Inflammatory macrophage treated with lipopolysaccharide for 4 hours (primary cell): Measurements from ENCODE around the gene IQUB.
"Not testable (repeated sequence)": the region's sequence is repeated elsewhere in the genome, so short reads cannot be mapped to it uniquely, and the experiment has no call there.

ENCODE experiments used
- DNase-seq: peaks from one replicate; pipeline ENCODE4 v3.0.0-alpha.2; 2020

IQUB gene

DNA sequence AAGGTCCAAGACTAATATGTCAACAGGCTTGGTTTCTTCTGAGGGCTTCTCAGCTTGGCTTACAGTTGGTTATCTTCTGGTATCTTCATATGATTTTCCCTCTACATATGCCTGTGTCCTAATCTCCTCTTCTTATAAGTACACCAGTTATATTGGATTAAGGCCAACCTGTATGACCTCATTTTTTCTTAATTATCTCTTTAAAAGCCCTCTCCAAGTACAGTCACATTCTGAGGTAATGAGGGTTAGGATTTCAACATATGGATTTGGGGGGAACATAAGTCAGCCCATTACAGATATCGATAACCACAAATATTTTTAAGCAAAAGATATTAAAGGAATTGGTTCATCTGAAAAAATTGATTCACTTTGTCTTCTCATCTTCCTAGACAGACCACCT lies 49.2 kb downstream of the IQUB start:
- no peak for DNase-seq

GRCh38 chr7:123484199-123484598 lies 50.2 kb downstream of the IQUB start:
- no peak for DNase-seq

- DNase-seq, result no peak
Observed at GRCh38 chr7:123480107-123480506, 54.3 kb downstream of the IQUB start.

DNA sequence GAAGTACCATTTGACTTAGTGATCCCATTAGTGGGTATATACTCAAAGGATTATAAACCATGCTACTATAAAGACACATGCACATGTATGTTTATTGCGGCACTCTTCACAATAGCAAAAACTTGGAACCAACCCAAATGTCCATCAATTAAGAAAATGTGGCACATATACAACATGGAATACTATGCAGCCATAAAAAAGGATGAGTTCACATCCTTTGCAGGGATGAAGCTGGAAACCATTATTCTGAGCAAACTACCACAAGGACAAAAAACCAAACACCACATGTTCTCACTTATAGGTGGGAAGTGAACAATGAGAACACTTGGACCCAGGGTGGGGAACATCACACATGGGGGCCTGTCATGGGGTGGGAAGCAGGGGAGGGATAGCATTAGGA lies 56.3 kb downstream of the IQUB start:
- not testable (repeated sequence) for DNase-seq

GRCh38 chr7:123472750-123473445 lies 61.5 kb downstream of the IQUB start:
- no peak for DNase-seq

- no peak for DNase-seq
Observed at GRCh38 chr7:123472327-123472726, 62.1 kb downstream of the IQUB start.

DNA sequence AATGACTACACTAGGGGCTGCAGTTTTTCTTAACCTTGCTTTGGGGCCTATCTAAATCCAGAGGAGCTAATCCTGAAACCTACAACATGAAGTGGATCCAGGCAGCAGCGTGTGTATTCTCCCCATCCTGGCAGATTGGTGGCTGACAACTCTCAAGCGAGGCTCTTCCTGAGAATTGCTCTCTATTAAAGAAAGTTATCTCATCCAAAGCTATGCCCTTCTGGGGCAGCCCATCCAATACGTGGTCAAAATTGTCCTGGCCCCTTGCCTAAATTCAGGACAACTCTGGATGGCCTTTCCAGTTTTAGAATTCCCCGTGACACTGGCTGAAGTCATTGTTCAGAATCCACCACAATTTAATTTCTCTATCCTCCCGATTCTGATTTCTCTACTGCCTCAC lies 66.1 kb downstream of the IQUB start:
- DNase-seq, result no peak

GRCh38 chr7:123463890-123464289 lies 70.5 kb downstream of the IQUB start:
- no peak for DNase-seq

GRCh38 chr7:123460616-123461015 lies 73.8 kb downstream of the IQUB start:
- DNase-seq, result no peak

DNA sequence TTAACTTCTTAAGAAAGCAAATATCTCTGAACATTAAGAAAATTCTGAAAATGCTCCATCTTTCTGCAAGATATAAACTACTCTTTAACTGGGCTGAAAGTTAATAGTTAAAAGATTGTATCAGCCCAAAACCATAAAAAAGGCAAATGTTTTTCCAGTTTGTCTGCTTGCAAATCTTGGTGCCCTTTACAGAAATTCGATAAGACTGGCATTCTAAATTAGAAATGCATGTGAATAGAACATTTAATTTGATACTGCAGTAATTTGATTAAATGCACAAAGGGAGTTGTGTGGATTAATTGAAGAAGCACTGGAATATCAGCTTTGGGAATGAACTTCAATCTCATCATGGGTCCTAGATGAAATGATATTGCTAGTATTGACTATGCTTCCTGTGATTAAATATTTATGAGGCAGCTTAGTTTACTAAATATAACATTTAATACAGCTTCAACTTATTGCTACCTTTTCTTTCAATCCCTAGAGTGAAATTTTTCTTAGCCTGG lies 78.4 kb downstream of the IQUB start:
- DNase-seq, result no peak

DNA sequence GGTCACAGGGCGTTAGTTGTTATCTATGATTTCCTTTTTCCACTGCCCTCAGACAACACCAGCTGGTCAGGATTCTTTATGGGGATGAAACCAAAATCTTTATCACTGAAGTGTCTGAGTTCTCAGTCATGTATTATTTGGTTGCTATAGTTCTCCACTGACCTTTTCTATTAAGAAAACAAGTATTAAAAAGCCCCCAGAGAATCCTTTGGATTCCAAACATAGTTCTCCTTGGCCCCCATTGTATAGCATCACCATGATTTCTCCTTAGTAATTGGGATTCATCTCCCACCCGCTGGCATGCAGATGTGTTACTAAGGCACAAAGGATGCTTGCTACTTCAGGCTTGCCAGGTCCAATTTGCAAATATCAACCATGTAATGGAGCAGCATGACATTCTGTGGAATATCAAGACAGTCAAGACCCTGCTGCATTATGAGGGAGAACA lies 94.3 kb downstream of the IQUB start:
- no peak for DNase-seq

DNA sequence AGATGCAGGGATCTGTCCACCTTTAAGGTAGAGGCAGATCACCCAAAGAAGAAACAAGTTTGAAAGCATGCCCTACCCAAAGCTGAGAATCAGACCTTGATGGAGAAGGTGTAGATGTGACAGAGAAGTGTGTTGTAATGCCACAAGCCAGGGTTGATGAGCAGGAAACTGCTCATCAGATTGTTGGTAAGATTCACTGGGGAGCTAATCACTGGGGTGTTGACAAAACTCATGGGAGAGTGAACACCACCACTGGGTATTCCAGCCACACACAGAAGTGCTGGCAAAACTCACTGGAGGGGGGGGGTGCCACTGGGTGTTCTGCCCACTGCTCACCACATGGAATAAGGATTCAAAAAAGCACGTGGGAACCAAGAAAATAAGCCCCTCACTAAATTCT lies 95.2 kb downstream of the IQUB start:
- DNase-seq, result no peak

DNA sequence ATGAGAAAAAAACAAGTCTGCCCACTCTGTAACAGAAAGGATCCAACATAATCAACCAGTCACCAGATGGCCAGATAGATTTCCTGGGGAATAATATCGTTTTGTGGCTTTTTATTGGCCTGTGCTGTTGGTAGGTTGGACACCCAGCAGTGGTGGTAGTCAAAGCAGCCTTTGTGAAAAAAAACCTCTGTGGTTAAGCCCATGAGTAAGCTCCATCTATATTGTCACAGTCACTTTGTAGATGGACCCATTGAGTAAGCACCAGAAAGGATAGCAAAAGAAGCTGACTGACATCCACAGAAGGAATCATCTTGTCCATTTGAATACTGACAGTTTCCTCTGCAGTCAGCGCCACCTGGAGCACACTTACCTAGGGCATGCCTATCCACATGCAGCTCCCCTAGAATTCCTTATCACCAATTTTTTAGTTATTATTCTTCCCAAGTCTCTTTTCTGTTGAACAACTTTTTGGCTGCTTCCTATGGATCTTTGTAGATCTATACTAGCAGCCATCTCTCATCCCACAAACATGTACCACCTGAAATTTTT lies 96.9 kb downstream of the IQUB start:
- no peak for DNase-seq

DNA sequence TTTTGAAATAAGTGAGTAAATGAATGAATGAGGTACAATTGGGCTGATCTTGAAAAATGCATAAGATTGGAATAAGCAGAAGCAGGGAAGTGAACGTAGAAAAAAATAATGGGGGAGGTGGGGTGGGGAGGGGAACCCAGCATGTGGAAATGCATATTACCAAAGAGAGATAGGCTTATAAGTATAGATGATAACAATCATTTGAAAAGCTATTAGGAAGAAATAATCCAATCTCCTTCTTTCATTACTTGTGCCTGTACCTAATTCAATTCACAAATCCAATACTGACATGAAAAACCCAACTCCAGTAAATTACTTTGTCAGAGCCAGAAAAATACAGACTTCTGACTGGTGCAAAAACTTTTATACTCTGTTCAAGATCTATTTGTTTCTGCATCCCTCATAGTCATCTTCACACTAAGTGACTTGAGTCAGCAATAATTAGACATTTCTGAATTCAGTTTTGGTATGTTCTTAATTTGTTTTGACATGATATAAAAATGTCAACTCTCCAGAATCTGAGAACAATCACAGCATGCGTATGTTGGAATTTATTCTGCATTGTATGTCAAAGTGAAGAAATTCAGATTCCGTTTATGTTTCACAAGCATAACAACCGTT lies 99.2 kb downstream of the IQUB start:
- DNase-seq, result no peak

DNA sequence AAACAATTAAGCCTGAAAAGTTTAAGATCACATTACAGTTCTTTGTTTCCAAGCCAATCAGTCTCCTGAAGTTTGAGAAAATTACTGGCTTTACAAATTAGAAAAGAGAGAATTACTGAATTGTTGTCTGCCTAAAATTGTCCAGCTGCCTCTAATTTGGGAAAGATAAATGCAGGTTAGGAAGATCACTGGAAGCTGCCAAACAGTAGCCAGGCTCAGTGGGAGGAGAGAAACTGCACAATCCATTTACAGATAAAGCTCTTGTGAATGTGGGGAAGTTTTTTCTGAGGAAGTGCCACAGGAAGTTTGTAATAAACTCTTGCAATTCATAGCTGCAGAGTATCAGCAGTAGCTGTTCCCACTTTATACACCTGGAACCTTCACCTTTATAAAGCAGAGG lies 100.7 kb downstream of the IQUB start:
- no peak for DNase-seq

DNA sequence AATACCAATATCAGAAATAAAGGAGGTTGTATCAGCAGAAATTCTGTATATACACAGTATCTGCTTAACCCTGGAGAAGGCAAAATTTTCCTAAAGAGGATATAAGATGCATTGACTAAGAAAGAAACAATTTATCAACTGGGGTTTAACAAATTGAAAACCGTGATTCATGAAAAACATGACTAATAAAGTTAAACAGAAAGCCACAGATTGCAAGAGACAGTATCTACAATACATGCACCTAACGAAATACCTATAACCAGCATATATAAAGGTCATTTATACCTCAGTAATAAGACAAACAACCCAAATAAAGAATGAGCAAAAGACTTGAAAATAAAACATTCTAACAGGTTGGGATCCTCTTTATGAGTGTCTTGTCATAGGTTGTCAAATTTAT lies 101.8 kb downstream of the IQUB start:
- DNase-seq, result no peak

DNA sequence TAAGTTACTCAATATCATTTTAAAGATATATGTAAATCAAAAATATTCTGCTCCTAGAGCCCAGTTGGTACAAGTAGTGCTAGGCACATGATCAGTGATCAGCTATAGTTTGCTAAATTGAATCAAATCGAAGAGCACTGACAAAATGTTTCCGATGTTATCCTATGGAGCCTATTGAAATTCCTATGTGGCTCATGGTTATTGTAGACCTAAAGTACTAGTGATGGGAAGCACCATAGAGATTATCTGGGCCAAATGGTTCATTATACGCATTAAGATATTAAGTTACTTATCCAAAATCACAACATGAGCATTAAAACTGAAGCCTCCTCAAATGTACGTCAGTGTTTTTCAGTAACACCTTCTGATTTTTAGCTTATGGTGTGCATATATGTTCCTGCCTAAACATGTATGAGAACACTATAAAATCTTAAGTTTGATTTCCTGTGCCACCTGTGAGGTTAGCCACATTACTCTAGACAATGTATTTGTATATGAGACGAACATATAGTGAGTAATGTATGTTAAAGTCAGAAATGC lies 103.2 kb downstream of the IQUB start:
- DNase-seq, result no peak

DNA sequence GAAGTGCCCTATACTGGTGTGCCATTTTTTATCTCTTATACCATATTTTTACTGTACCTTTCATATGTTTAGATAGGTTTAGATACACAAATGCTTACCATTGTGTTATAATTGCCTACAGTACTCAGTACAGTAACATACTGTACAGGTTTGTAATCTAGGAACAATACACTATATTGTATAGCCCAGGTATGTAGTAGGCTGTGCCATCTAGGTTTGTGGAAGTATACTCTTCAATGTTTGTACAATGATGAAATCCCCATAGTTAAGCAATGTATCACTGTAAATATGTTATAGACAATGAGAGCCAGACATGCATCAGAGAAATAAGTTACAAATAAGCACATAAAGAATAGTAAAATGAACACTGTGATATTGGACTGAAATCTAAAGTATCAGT lies 109.1 kb downstream of the IQUB start:
- DNase-seq, result no peak

GRCh38 chr7:123424463-123424862 lies 109.9 kb downstream of the IQUB start:
- DNase-seq, result no peak

- DNase-seq, result no peak
Observed at GRCh38 chr7:123423622-123424021, 110.8 kb downstream of the IQUB start.

- DNase-seq, result no peak
Observed at GRCh38 chr7:123417580-123417979, 116.8 kb downstream of the IQUB start.

- DNase-seq, result no peak
Observed at GRCh38 chr7:123415625-123416024, 118.8 kb downstream of the IQUB start.

GRCh38 chr7:123410273-123410904 lies 124.0 kb downstream of the IQUB start:
- DNase-seq, result no peak

- DNase-seq, result not testable (repeated sequence)
Observed at GRCh38 chr7:123407951-123408350, 126.4 kb downstream of the IQUB start.
